Measurements from ENCODE around the gene NDUFA8.

Gene NDUFA8

DNA sequence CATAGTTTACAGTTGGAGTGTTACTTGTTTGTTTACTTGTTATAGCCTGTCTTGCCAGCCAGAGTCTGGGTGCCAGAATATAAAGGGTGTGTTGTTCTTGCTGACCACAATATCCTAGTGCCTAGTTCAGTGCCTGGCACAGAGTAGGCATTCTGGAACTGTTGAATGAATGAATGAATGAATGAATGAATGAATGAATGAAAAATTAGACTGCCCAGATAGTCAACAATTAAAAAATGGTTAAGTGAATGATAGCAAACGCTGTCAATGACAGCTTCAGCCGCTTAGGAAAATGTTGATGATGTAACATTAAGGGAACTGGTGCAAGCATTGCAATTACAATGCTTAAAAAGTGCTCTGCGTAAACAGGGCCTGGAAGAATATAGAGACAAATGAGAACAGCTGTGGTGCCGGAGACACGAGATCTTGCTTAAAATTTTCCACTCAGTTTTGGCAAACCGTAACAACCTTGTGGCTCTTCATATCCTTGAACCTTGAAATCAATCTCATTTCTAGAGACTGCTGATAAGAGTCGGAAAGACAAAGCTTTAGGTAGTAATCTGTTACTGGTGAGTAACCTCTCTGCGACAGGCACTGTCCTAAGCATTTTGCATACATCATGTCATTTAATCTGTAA lies 61.8 kb downstream of the NDUFA8 start:
- DNase-seq (ENCODE audit: low read depth): no peak

DNA sequence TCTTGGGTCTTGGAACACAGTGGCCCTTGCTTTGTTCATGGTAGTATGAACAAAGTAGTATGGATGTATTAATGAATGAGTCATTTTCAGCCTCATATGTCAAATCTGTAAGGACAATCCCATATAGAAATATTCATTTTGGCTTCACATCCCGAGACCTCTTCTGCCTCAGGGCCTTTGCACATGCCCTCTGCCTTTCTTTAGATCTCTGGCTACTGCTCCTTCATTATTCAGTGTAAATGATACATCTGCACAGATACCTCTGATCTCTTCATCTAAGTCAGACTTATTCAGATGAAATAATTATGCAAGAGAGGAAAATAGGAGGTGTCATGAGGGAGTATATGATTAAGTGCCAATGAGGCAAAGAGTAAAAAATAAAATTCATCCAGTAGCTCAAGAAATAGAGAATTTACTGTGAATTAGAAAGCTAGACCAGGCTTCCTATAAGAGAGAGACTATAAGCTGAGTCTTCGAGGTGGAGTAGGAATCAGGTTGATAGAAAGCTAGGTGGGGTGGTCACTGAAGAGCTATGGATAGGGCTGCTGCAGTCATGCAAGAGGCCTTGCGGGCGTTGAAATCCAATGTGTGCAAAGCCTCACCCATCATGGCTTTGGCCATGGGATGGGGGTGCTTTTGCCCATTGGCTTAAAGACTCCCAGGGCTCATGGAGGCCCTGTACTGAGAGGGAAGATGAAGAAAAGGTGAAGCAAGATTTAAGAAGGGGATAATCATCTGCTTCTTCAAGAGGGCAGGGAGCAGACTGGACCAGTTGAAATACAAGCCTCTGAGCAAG lies 62.8 kb downstream of the NDUFA8 start:
- DNase-seq (ENCODE audit: low read depth): no peak

DNA sequence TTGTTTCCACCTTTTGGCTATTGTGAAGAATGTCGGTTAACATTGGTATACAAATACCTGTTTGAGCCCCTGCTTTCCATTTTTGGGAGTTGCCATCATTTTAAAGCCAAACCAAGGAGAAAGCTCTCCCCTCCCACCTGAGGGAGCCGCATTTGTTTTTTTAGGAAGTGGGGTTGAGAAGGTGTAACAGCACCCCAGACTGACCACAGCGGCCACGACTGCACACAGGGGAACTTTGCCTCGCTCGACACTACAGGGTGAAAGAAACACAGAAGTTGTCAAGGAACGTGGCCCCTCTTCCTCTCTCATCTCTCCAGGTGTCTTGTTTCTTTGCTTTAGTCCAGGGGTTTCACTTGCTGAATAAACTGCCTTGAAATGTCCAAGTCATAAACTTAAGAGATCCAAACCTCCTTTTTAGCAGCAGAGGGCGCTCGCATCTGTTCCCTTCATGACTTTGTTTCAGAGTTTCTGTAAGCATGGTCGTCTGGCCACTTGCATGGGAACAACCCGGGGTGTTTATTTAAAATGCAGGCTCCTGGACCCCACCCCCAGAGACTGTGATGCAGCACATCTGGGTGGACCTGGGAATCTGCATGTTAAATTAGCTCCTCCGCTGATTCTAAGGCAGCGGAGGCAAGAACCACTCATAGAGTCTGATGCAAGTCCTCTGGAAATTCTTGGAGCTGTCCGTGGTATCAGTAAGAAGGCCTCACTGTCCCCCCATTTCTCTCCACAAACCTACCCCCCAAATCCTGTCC lies 64.4 kb downstream of the NDUFA8 start:
- no peak for DNase-seq (ENCODE audit: low read depth)
